HL-60 (cell line): Measurements from ENCODE around the gene RGS10.

Experiments
- CTCF ChIP-seq: IDR thresholded peaks from one replicate; pipeline ENCODE4 v1.5.1; 2011; ENCODE audit warnings: low read length, control low read depth, inconsistent platforms; ENCODE audit not compliant: insufficient read depth
- GABPA ChIP-seq: IDR thresholded peaks from 2 replicates; pipeline ENCODE4 v1.6.1; 2012; ENCODE audit warnings: low read depth
- POLR2AphosphoS5 ChIP-seq: IDR thresholded peaks from 2 replicates; pipeline ENCODE4 v1.6.1; 2012; ENCODE audit warnings: low read depth
- SPI1 ChIP-seq: IDR thresholded peaks from 2 replicates; pipeline ENCODE4 v1.6.1; 2012; ENCODE audit warnings: low read depth, mild to moderate bottlenecking, borderline replicate concordance

- TF ChIP-seq CTCF (no peak), GABPA (no peak), SPI1 (no peak), POLR2AphosphoS5 (no peak)
Measured at GRCh38 chr10:119455609-119456434, 86.7 kb downstream of the RGS10 start.
